ENCODE data around the gene IQCE.

The IQCE gene

GRCh38 chr7:2522780-2523433 is 35.9 kb upstream of the IQCE start:
- CTCF ChIA-PET, result no interaction called here
- POLR2A ChIA-PET, result no interaction called here
- TF ChIP-seq ARNT (IDR thresholded peaks at IDR 0.05) (no peak), SUZ12 (IDR thresholded peaks at IDR 0.05) (no peak), ELF4 (IDR thresholded peaks at IDR 0.05) (no peak), PKNOX1 (IDR thresholded peaks at IDR 0.05) (no peak), HDGF (IDR thresholded peaks at IDR 0.05; ENCODE audit: borderline replicate concordance) (no peak), CTBP1 (IDR thresholded peaks at IDR 0.05; ENCODE audit: borderline replicate concordance) (no peak), NFRKB (IDR thresholded peaks at IDR 0.05) (no peak), L3MBTL2 (conservative IDR thresholded peaks at IDR 0.05) (no peak), BHLHE40 (IDR thresholded peaks at IDR 0.05; ENCODE audit: borderline replicate concordance) (no peak), LEF1 (IDR thresholded peaks at IDR 0.05; ENCODE audit: borderline replicate concordance) (no peak), TARDBP (IDR thresholded peaks at IDR 0.05) (no peak), FOXK2 (IDR thresholded peaks at IDR 0.05) (no peak), ZNF384 (IDR thresholded peaks at IDR 0.05) (no peak), FOXM1 (IDR thresholded peaks at IDR 0.05; ENCODE audit: borderline replicate concordance) (no peak), FOXA1 (IDR thresholded peaks at IDR 0.05) (no peak), SP1 (IDR thresholded peaks at IDR 0.05) (no peak)
- DNase-seq (ENCODE audit: extremely low spot score), result no peak

GRCh38 chr7:2523461-2523936 is 35.3 kb upstream of the IQCE start:
- CTCF ChIA-PET, result no interaction called here

GRCh38 chr7:2523941-2524807 is 34.6 kb upstream of the IQCE start:
- CTCF ChIA-PET, result no interaction called here
- no peak for DNase-seq (ENCODE audit: extremely low spot score)
- POLR2A ChIA-PET, result no interaction called here

More at GRCh38 chr7:2523461-2523936, 35.3 kb upstream of the IQCE start:
- TF ChIP-seq TARDBP (IDR thresholded peaks at IDR 0.05), result no peak
- TF ChIP-seq ARNT (IDR thresholded peaks at IDR 0.05), result no peak
- TF ChIP-seq HDGF (IDR thresholded peaks at IDR 0.05; ENCODE audit: borderline replicate concordance), result no peak
- TF ChIP-seq FOXK2 (IDR thresholded peaks at IDR 0.05), result no peak
- TF ChIP-seq LEF1 (IDR thresholded peaks at IDR 0.05; ENCODE audit: borderline replicate concordance), result no peak
- no peak for DNase-seq (ENCODE audit: extremely low spot score)
- POLR2A ChIA-PET, result no interaction called here

GRCh38 chr7:2524808-2525657 is 33.7 kb upstream of the IQCE start:
- no peak for TF ChIP-seq SP1 (IDR thresholded peaks at IDR 0.05)
- TF ChIP-seq ARNT (IDR thresholded peaks at IDR 0.05), result no peak
- no peak for TF ChIP-seq FOXA1 (IDR thresholded peaks at IDR 0.05)
- TF ChIP-seq LEF1 (IDR thresholded peaks at IDR 0.05; ENCODE audit: borderline replicate concordance), result no peak
- no peak for TF ChIP-seq BHLHE40 (IDR thresholded peaks at IDR 0.05; ENCODE audit: borderline replicate concordance)
- TF ChIP-seq ZNF384 (IDR thresholded peaks at IDR 0.05), result no peak
- no peak for TF ChIP-seq PKNOX1 (IDR thresholded peaks at IDR 0.05)
- TF ChIP-seq TARDBP (IDR thresholded peaks at IDR 0.05), result no peak
- DNase-seq (ENCODE audit: extremely low spot score), result no peak
- ChIA-PET CTCF (no interaction called here), POLR2A (no interaction called here)

More at GRCh38 chr7:2523941-2524807, 34.6 kb upstream of the IQCE start:
- TF ChIP-seq SUZ12 (IDR thresholded peaks at IDR 0.05), result no peak

GRCh38 chr7:2525658-2526630 is 32.8 kb upstream of the IQCE start:
- ChIA-PET POLR2A (no interaction called here), CTCF (no interaction called here)
- DNase-seq (ENCODE audit: extremely low spot score), result no peak
- TF ChIP-seq CTBP1 (IDR thresholded peaks at IDR 0.05; ENCODE audit: borderline replicate concordance) (no peak), ELF4 (IDR thresholded peaks at IDR 0.05) (no peak), ARNT (IDR thresholded peaks at IDR 0.05) (no peak), PKNOX1 (IDR thresholded peaks at IDR 0.05) (no peak), HDGF (IDR thresholded peaks at IDR 0.05; ENCODE audit: borderline replicate concordance) (no peak), ZNF384 (IDR thresholded peaks at IDR 0.05) (no peak), NFRKB (IDR thresholded peaks at IDR 0.05) (no peak), LEF1 (IDR thresholded peaks at IDR 0.05; ENCODE audit: borderline replicate concordance) (no peak), FOXM1 (IDR thresholded peaks at IDR 0.05; ENCODE audit: borderline replicate concordance) (no peak), FOXK2 (IDR thresholded peaks at IDR 0.05) (no peak), TARDBP (IDR thresholded peaks at IDR 0.05) (no peak)
